Small intestine (tissue), 7 donors: ENCODE results near the gene ANAPC5. TPM values are rescaled to one million over a fixed set of nuclear protein-coding genes. Genes with fewer than 3 reads are reported as not detected.
"Not testable (repeated sequence)": the region's sequence is repeated elsewhere in the genome, so short reads cannot be mapped to it uniquely, and the experiment has no call there.

ENCODE experiments used
- DNase-seq, 2 donors: peaks; one replicate each; pipeline versions ENCODE4 v3.0.0 to v3.0.0-alpha.2; 2013
- FAIRE-seq: peaks from 2 replicates; lab custom pipeline; 2012; peaks lifted over from hg19 to GRCh38; lab: Jason Lieb, UNC
- H3K27ac ChIP-seq, 3 donors: one replicate each; pipeline ENCODE4 v1.5.1; 2013; ENCODE audit warnings: low read length in 2 of 3, mild to moderate bottlenecking in 2 of 3, control low read depth in 1 of 3, inconsistent platforms in 1 of 3, low read depth in 1 of 3, moderate library complexity in 1 of 3
- H3K27me3 ChIP-seq, 3 donors: one replicate each; pipeline ENCODE4 v1.6.1; 2013; ENCODE audit warnings: low read length in 3 of 3, inconsistent platforms in 1 of 3; ENCODE audit not compliant: control insufficient read depth in 3 of 3, insufficient read depth in 3 of 3
- H3K36me3 ChIP-seq, 3 donors: one replicate each; pipeline ENCODE4 v1.6.1; 2013; ENCODE audit warnings: low read length in 3 of 3, inconsistent platforms in 1 of 3, low read depth in 1 of 3, mild to moderate bottlenecking in 1 of 3, moderate library complexity in 1 of 3; ENCODE audit not compliant: control insufficient read depth in 3 of 3, insufficient read depth in 2 of 3
- H3K4me1 ChIP-seq, 3 donors: one replicate each; pipeline ENCODE4 v1.6.1; 2013; ENCODE audit warnings: low read length in 2 of 3, inconsistent platforms in 1 of 3, low read depth in 1 of 3, mild to moderate bottlenecking in 1 of 3, moderate library complexity in 1 of 3; ENCODE audit not compliant: control insufficient read depth in 3 of 3, insufficient read depth in 2 of 3
- H3K4me3 ChIP-seq, 3 donors: one replicate each; pipeline ENCODE4 v1.5.1; 2013; ENCODE audit warnings: low read length in 3 of 3, control low read depth in 1 of 3, inconsistent platforms in 1 of 3, low read depth in 1 of 3, mild to moderate bottlenecking in 1 of 3, moderate library complexity in 1 of 3
- H3K9me3 ChIP-seq, 2 donors: one replicate each; pipeline ENCODE4 v1.6.1; 2013; ENCODE audit warnings: low read depth in 1 of 2, low read length in 1 of 2; ENCODE audit not compliant: control insufficient read depth in 2 of 2, insufficient read depth in 1 of 2
- WGBS, 3 donors: extraction: QIAGEN DNeasy Blood & Tissue Kit; methylation state at CpG; one replicate each; pipeline ENCODE4 v1.1.7; 2013; 5-methylcytosine and 5-hydroxymethylcytosine counted together
- polyA plus RNA-seq, 4 donors: library from polyadenylated mRNA; stranded (reverse) in 3 of 4; unstranded in 1 of 4; fragments of 200-250 nt in 3 of 4; fragments of 120-200 nt in 1 of 4; gene quantifications; one replicate each; pipeline versions ENCODE4 v1.2.1 to v1.2.3, GENCODE V29; 2013
- donor health status: healthy with polysubstance abuse.
- donor health status: control.
- donor health status: control.
- donor health status: Bipolar disorder and iron deficiency.
- donor health status: healthy.

The ANAPC5 gene
- polyA plus RNA-seq, 4 donors = 65.4 to 135 (median 79.4) TPM

- Histone ChIP-seq H3K27me3 (no peaks in the 10 kb centered on the region), H3K9me3 (no peaks in the 10 kb centered on the region), H3K36me3 (peaks cover 0 to 60% (median 0%) of the 10 kb centered on the region in 3 donors), H3K4me1 (no peaks in the 10 kb centered on the region), H3K4me3 (no peak overlapping the region), H3K27ac (no peak overlapping the region)
- 89 to 96% (median 95%) methylated on average over 6 of the region's 6 CpGs for WGBS, 3 donors
- FAIRE-seq (no peak), DNase-seq (no peak)
These were observed 68.4 kb downstream of the ANAPC5 start for GRCh38 chr12:121283841-121284240.

- no peak for FAIRE-seq
- 84 to 93% (median 91%) methylated on average over 5 of the region's 5 CpGs for WGBS, 3 donors
These were observed 68.8 kb downstream of the ANAPC5 start for GRCh38 chr12:121283388-121283787.

GRCh38 chr12:121282910-121283309 lies 69.3 kb downstream of the ANAPC5 start:
- H3K27ac ChIP-seq, H3K4me1 ChIP-seq, FAIRE-seq, H3K9me3 ChIP-seq, H3K27me3 ChIP-seq, H3K4me3 ChIP-seq, DNase-seq: not testable (repeated sequence)
- WGBS, 3 donors = 95 to 96% (median 96%) methylated on average over 11 of the region's 11 CpGs
- H3K36me3 ChIP-seq = peaks cover 0 to 66% (median 0%) of the 10 kb centered on the region in 3 donors

More at GRCh38 chr12:121283388-121283787, 68.8 kb downstream of the ANAPC5 start:
- H3K4me3 ChIP-seq = no peak overlapping the region
- H3K4me1 ChIP-seq = no peaks in the 10 kb centered on the region
- peaks cover 0 to 64% (median 0%) of the 10 kb centered on the region in 3 donors for H3K36me3 ChIP-seq
- no peak overlapping the region for H3K27ac ChIP-seq
- H3K27me3 ChIP-seq = no peaks in the 10 kb centered on the region
- DNase-seq = no peak
- no peaks in the 10 kb centered on the region for H3K9me3 ChIP-seq

- Histone ChIP-seq H3K36me3 (peaks cover 0 to 66% (median 0%) of the 10 kb centered on the region in 3 donors), H3K4me1 (no peaks in the 10 kb centered on the region), H3K27ac (peak overlapping the region in 1 of 3 donors; percentile 52), H3K9me3 (no peaks in the 10 kb centered on the region), H3K4me3 (no peak overlapping the region), H3K27me3 (no peaks in the 10 kb centered on the region)
- DNase-seq (no peak), FAIRE-seq (no peak)
- WGBS, 3 donors = 77 to 85% (median 85%) methylated on average over 10 of the region's 10 CpGs
These were observed 70.0 kb downstream of the ANAPC5 start for GRCh38 chr12:121282072-121282742.

- H3K36me3 ChIP-seq = peaks cover 0 to 68% (median 0%) of the 10 kb centered on the region in 3 donors
- not testable (repeated sequence) for H3K4me1 ChIP-seq, FAIRE-seq, H3K4me3 ChIP-seq, DNase-seq, H3K27me3 ChIP-seq, H3K27ac ChIP-seq, H3K9me3 ChIP-seq
- WGBS, 3 donors = 87 to 97% (median 96%) methylated on average over 14 of the region's 14 CpGs
These were observed 71.1 kb downstream of the ANAPC5 start for GRCh38 chr12:121281116-121281515.

- peaks cover 0 to 68% (median 0%) of the 10 kb centered on the region in 3 donors for H3K36me3 ChIP-seq
- not testable (repeated sequence) for H3K27me3 ChIP-seq, FAIRE-seq, H3K4me3 ChIP-seq, DNase-seq, H3K9me3 ChIP-seq, H3K4me1 ChIP-seq, H3K27ac ChIP-seq
- 88 to 94% (median 93%) methylated on average over 9 to 11 of the region's 11 CpGs for whole genome bisulfite sequencing, 3 donors
These were observed 71.7 kb downstream of the ANAPC5 start for GRCh38 chr12:121280531-121280930.

GRCh38 chr12:121279507-121279915 lies 72.7 kb downstream of the ANAPC5 start:
- DNase-seq = no peak
- WGBS, 3 donors = 63 to 82% (median 80%) methylated on average over 10 of the region's 10 CpGs
- H3K27me3 ChIP-seq = no peaks in the 10 kb centered on the region

GRCh38 chr12:121279071-121279375 lies 73.2 kb downstream of the ANAPC5 start:
- peaks cover under 1 to 65% (median 4%) of the 10 kb centered on the region in 3 donors for H3K36me3 ChIP-seq
- H3K4me3 ChIP-seq = no peak overlapping the region
- H3K4me1 ChIP-seq = no peaks in the 10 kb centered on the region
- no peaks in the 10 kb centered on the region for H3K9me3 ChIP-seq
- no peak overlapping the region for H3K27ac ChIP-seq
- 76 to 90% (median 86%) methylated on average over 13 of the region's 13 CpGs for WGBS, 3 donors
- FAIRE-seq = no peak
- no peaks in the 10 kb centered on the region for H3K27me3 ChIP-seq
- DNase-seq = no peak

More at GRCh38 chr12:121279507-121279915, 72.7 kb downstream of the ANAPC5 start:
- Histone ChIP-seq H3K36me3 (peaks cover 0 to 65% (median 0%) of the 10 kb centered on the region in 3 donors), H3K4me1 (no peaks in the 10 kb centered on the region), H3K9me3 (no peaks in the 10 kb centered on the region), H3K4me3 (no peak overlapping the region), H3K27ac (no peak overlapping the region)
- FAIRE-seq = no peak
